A673 (cell line): ENCODE data around the gene AGBL4.

Source experiments
- EZH2 ChIP-seq: fragments of 200-600 bp; sonication (generic); IDR thresholded peaks from 2 replicates; pipeline ENCODE4 v1.6.1; 2017; ENCODE audit warnings: borderline replicate concordance, low read depth, mild to moderate bottlenecking, mixed read lengths, antibody characterized with exemption, low read length; ENCODE audit not compliant: poor library complexity, severe bottlenecking
- TF ChIP-seq, protein P1 (sequence below): fragments of 300-800, 200-600 bp; sonication (generic); conservative IDR thresholded peaks from 2 replicates; pipeline ENCODE4 v1.5.1; 2017; ENCODE audit warnings: low read depth, mild to moderate bottlenecking, antibody characterized with exemption, low read length, moderate library complexity, mixed read lengths

GRCh38 chr1:48917070-48917454, 1106.7 kb downstream of the AGBL4 start:
- TF ChIP-seq EZH2, result no peak
- TF ChIP-seq, protein P1, sequence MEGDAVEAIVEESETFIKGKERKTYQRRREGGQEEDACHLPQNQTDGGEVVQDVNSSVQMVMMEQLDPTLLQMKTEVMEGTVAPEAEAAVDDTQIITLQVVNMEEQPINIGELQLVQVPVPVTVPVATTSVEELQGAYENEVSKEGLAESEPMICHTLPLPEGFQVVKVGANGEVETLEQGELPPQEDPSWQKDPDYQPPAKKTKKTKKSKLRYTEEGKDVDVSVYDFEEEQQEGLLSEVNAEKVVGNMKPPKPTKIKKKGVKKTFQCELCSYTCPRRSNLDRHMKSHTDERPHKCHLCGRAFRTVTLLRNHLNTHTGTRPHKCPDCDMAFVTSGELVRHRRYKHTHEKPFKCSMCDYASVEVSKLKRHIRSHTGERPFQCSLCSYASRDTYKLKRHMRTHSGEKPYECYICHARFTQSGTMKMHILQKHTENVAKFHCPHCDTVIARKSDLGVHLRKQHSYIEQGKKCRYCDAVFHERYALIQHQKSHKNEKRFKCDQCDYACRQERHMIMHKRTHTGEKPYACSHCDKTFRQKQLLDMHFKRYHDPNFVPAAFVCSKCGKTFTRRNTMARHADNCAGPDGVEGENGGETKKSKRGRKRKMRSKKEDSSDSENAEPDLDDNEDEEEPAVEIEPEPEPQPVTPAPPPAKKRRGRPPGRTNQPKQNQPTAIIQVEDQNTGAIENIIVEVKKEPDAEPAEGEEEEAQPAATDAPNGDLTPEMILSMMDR, result no peak
